Effector memory CD8-positive, alpha-beta T cell (primary cell): ENCODE results near the gene ARL6IP4.

ENCODE experiments used
- ATAC-seq: fragments of 150-1000 bp; cut with Tn5 transposase; replicated peaks from 2 replicates; pipeline ENCODE4 v1.10.0; 2021; ENCODE audit warnings: mild to moderate bottlenecking, moderate library complexity
- DNase-seq, 3 experiments: peaks; one replicate each; pipeline ENCODE4 v3.0.0; 2021
- H3K27ac Mint-ChIP-seq, 2 donors: one replicate each; pipeline ENCODE4 v1.8.0; 2022; ENCODE audit warnings: mild to moderate bottlenecking in 2 of 2, mixed read lengths in 2 of 2, moderate library complexity in 2 of 2
- H3K27me3 Mint-ChIP-seq, 2 donors: one replicate each; pipeline ENCODE4 v1.8.0; 2022; ENCODE audit warnings: mixed read lengths in 2 of 2
- H3K36me3 Mint-ChIP-seq: one replicate; pipeline ENCODE4 v1.8.0; 2022; ENCODE audit warnings: mild to moderate bottlenecking, moderate library complexity, mixed read lengths; ENCODE audit not compliant: insufficient read depth
- H3K4me1 Mint-ChIP-seq, 2 donors: one replicate each; pipeline ENCODE4 v1.8.0; 2022; ENCODE audit warnings: low read depth in 2 of 2, mixed read lengths in 2 of 2
- H3K4me3 Mint-ChIP-seq, 2 donors: one replicate each; pipeline ENCODE4 v1.8.0; 2022; ENCODE audit warnings: mild to moderate bottlenecking in 2 of 2, mixed read lengths in 2 of 2, moderate library complexity in 2 of 2
- H3K9me3 Mint-ChIP-seq, 2 donors: one replicate each; pipeline ENCODE4 v1.8.0; 2022; ENCODE audit warnings: mixed read lengths in 2 of 2

ARL6IP4 gene

GRCh38 chr12:122978507-122978955 lies 1.9 kb upstream of the ARL6IP4 start:
- H3K4me1 Mint-ChIP-seq = peaks cover 40 to 41% of the 10 kb centered on the region in 2 donors
- no peak for DNase-seq

GRCh38 chr12:122979001-122979907 lies 1.2 kb upstream of the ARL6IP4 start:
- H3K9me3 Mint-ChIP-seq = no peaks in the 10 kb centered on the region
- H3K36me3 Mint-ChIP-seq = peaks cover 30% of the 10 kb centered on the region
- no peaks in the 10 kb centered on the region for H3K27me3 Mint-ChIP-seq
- peak overlapping the region; percentile 91 for H3K4me3 Mint-ChIP-seq
- no peak for DNase-seq
- H3K27ac Mint-ChIP-seq = peak overlapping the region; percentile 65 to 70
- no peak for ATAC-seq
- peaks cover 41 to 43% of the 10 kb centered on the region in 2 donors for H3K4me1 Mint-ChIP-seq

More at GRCh38 chr12:122978507-122978955, 1.9 kb upstream of the ARL6IP4 start:
- Mint-ChIP-seq H3K27me3 (no peaks in the 10 kb centered on the region), H3K9me3 (no peaks in the 10 kb centered on the region), H3K27ac (no peak overlapping the region), H3K4me3 (peak overlapping the region in 1 of 2 donors; percentile 99), H3K36me3 (peaks cover 33% of the 10 kb centered on the region)
- ATAC-seq = no peak

- ATAC-seq (no peak), DNase-seq (no peak)
- peak overlapping the region; percentile 91 for H3K4me3 Mint-ChIP-seq
- H3K27me3 Mint-ChIP-seq = no peaks in the 10 kb centered on the region
- H3K27ac Mint-ChIP-seq = peak overlapping the region; percentile 65 to 70
- peaks cover 28% of the 10 kb centered on the region for H3K36me3 Mint-ChIP-seq
- H3K9me3 Mint-ChIP-seq = no peaks in the 10 kb centered on the region
- H3K4me1 Mint-ChIP-seq = peaks cover 38 to 42% of the 10 kb centered on the region in 2 donors
Observed at GRCh38 chr12:122979908-122980182, 636 bp upstream of the ARL6IP4 start.

GRCh38 chr12:122981036-122981471 lies 573 bp downstream of the ARL6IP4 start:
- peak; percentile 29 for ATAC-seq
- Mint-ChIP-seq H3K27ac (peak overlapping the region; percentile 68 to 89), H3K27me3 (no peaks in the 10 kb centered on the region), H3K4me1 (peaks cover 32 to 37% of the 10 kb centered on the region in 2 donors), H3K4me3 (peak overlapping the region; percentile 91), H3K9me3 (no peaks in the 10 kb centered on the region), H3K36me3 (peaks cover 23% of the 10 kb centered on the region)
- DNase-seq = peak in 1 of 3 experiments; percentile 29

GRCh38 chr12:122981587-122982476 lies 1.4 kb downstream of the ARL6IP4 start:
- H3K36me3 Mint-ChIP-seq = peaks cover 28% of the 10 kb centered on the region
- no peak for DNase-seq
- H3K4me3 Mint-ChIP-seq = peak overlapping the region; percentile 91
- H3K27me3 Mint-ChIP-seq = no peaks in the 10 kb centered on the region
- no peak for ATAC-seq
- H3K4me1 Mint-ChIP-seq = peaks cover 29 to 32% of the 10 kb centered on the region in 2 donors
- peak overlapping the region; percentile 68 to 89 for H3K27ac Mint-ChIP-seq
- H3K9me3 Mint-ChIP-seq = no peaks in the 10 kb centered on the region

GRCh38 chr12:122982477-122982815 lies 2.0 kb downstream of the ARL6IP4 start:
- Mint-ChIP-seq H3K27me3 (no peaks in the 10 kb centered on the region), H3K36me3 (peaks cover 28% of the 10 kb centered on the region), H3K4me3 (peak overlapping the region; percentile 91), H3K27ac (peak overlapping the region in 1 of 2 donors; percentile 78), H3K4me1 (peaks cover 29 to 32% of the 10 kb centered on the region in 2 donors), H3K9me3 (no peaks in the 10 kb centered on the region)
- DNase-seq = no peak
- ATAC-seq = no peak

- no peaks in the 10 kb centered on the region for H3K27me3 Mint-ChIP-seq
- no peaks in the 10 kb centered on the region for H3K9me3 Mint-ChIP-seq
- peak overlapping the region; percentile 91 for H3K4me3 Mint-ChIP-seq
- ATAC-seq = no peak
- DNase-seq = no peak
- H3K4me1 Mint-ChIP-seq = peaks cover 26 to 27% of the 10 kb centered on the region in 2 donors
- H3K36me3 Mint-ChIP-seq = peaks cover 28% of the 10 kb centered on the region
- H3K27ac Mint-ChIP-seq = peak overlapping the region; percentile 33 to 78
Observed at GRCh38 chr12:122982963-122983788, 2.7 kb downstream of the ARL6IP4 start.

- Mint-ChIP-seq H3K27me3 (no peaks in the 10 kb centered on the region), H3K36me3 (peaks cover 28% of the 10 kb centered on the region), H3K4me1 (peaks cover 26% of the 10 kb centered on the region in 2 donors), H3K9me3 (no peaks in the 10 kb centered on the region), H3K4me3 (peak overlapping the region in 1 of 2 donors; percentile 40), H3K27ac (peak overlapping the region in 1 of 2 donors; percentile 78)
- DNase-seq = no peak
- ATAC-seq = no peak
Observed at GRCh38 chr12:122983789-122984515, 3.5 kb downstream of the ARL6IP4 start.

GRCh38 chr12:122984612-122985337 lies 4.3 kb downstream of the ARL6IP4 start:
- no peaks in the 10 kb centered on the region for H3K27me3 Mint-ChIP-seq
- DNase-seq (no peak), ATAC-seq (no peak)
- peaks cover 28% of the 10 kb centered on the region for H3K36me3 Mint-ChIP-seq
- no peak overlapping the region for H3K4me3 Mint-ChIP-seq
- H3K9me3 Mint-ChIP-seq = no peaks in the 10 kb centered on the region
- H3K27ac Mint-ChIP-seq = peak overlapping the region in 1 of 2 donors; percentile 78
- peaks cover 22 to 26% of the 10 kb centered on the region in 2 donors for H3K4me1 Mint-ChIP-seq

GRCh38 chr12:122985338-122986257 lies 5.1 kb downstream of the ARL6IP4 start:
- Mint-ChIP-seq H3K4me1 (peaks cover 19 to 22% of the 10 kb centered on the region in 2 donors), H3K27ac (no peak overlapping the region), H3K4me3 (no peak overlapping the region), H3K36me3 (peaks cover 24% of the 10 kb centered on the region), H3K9me3 (no peaks in the 10 kb centered on the region), H3K27me3 (no peaks in the 10 kb centered on the region)
- no peak for ATAC-seq
- no peak for DNase-seq

GRCh38 chr12:122986258-122986871 lies 5.9 kb downstream of the ARL6IP4 start:
- Mint-ChIP-seq H3K27me3 (no peaks in the 10 kb centered on the region), H3K4me1 (peaks cover 16 to 18% of the 10 kb centered on the region in 2 donors), H3K27ac (no peak overlapping the region), H3K9me3 (no peaks in the 10 kb centered on the region), H3K4me3 (no peak overlapping the region), H3K36me3 (peaks cover 21% of the 10 kb centered on the region)
- no peak for ATAC-seq
- no peak for DNase-seq
